Liver (tissue), 3 donors: Measurements from ENCODE around the gene CCN2.

Experiments
- FOXA1 ChIP-seq: IDR thresholded peaks from 2 replicates; pipeline ENCODE4 v1.6.1; 2016; ENCODE audit warnings: antibody characterized with exemption
- RAD21 ChIP-seq, 2 donors: IDR thresholded peaks; 2 replicates each; pipeline ENCODE4 v1.6.1; 2016; ENCODE audit warnings: antibody characterized with exemption in 2 of 2, mild to moderate bottlenecking in 2 of 2
- TAF1 ChIP-seq: conservative IDR thresholded peaks from 2 replicates; pipeline ENCODE4 v1.6.1; 2016; ENCODE audit warnings: antibody characterized with exemption, mild to moderate bottlenecking
- YY1 ChIP-seq: IDR thresholded peaks from 2 replicates; pipeline ENCODE4 v1.6.1; 2016; ENCODE audit warnings: antibody characterized with exemption, mild to moderate bottlenecking
- TF ChIP-seq, protein P1 (sequence below): IDR thresholded peaks from 2 replicates; pipeline ENCODE4 v1.6.1; 2016; ENCODE audit warnings: antibody characterized with exemption
- TF ChIP-seq, protein P2 (sequence below): fragments of 150-350 bp; IDR thresholded peaks from 2 replicates; pipeline ENCODE4 v1.5.1; 2017; ENCODE audit warnings: improper control_type of control experiment, low read depth, low read length; ENCODE audit not compliant: missing input control
- TF ChIP-seq, protein P3 (sequence below): IDR thresholded peaks from 2 replicates; pipeline ENCODE4 v1.6.1; 2016; ENCODE audit warnings: antibody characterized with exemption
- TF ChIP-seq, protein P4 (sequence below): IDR thresholded peaks from 2 replicates; pipeline ENCODE4 v1.6.1; 2016; ENCODE audit warnings: antibody characterized with exemption, mild to moderate bottlenecking
- donor health status: healthy.
- donor health status: healthy.

DNA sequence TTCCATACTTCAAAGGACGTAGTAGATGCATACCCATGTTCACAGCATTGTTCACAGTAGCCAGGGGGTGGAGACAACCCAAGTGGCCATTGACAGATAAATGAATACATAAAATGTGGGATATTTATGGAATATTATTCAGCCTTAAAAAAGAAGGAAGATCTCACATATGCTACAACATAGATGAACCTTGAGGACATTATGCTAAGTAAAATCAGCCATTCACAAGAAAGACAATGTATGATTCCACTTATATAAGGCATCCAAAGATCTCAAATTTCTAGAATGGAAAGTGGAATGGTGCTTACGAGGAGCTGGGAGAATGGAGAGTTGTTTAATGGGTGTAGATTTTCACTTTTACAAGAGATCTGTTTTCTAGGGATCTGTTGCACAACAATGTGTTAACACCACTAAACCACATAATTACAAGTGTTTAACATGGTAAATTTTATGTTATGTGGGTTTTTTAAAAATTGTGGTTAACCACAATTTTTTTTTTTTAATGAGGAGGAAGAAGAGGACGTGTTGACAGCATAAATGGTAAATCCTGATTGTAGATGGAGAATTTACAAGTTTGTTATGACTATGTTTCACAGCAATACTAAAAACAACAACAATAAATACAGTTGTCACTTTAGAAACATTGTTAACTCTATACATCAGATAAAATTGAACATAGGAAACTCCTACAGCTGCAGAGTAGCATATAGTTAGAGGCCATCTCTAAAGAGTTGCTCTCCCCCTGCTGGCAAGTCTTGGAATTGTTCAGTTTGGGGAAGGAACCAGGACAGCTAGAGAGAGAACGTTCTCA lies 41.6 kb downstream of the CCN2 start:
- TF ChIP-seq, protein P1, sequence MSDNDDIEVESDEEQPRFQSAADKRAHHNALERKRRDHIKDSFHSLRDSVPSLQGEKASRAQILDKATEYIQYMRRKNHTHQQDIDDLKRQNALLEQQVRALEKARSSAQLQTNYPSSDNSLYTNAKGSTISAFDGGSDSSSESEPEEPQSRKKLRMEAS, result no peak
- TF ChIP-seq, protein P2, sequence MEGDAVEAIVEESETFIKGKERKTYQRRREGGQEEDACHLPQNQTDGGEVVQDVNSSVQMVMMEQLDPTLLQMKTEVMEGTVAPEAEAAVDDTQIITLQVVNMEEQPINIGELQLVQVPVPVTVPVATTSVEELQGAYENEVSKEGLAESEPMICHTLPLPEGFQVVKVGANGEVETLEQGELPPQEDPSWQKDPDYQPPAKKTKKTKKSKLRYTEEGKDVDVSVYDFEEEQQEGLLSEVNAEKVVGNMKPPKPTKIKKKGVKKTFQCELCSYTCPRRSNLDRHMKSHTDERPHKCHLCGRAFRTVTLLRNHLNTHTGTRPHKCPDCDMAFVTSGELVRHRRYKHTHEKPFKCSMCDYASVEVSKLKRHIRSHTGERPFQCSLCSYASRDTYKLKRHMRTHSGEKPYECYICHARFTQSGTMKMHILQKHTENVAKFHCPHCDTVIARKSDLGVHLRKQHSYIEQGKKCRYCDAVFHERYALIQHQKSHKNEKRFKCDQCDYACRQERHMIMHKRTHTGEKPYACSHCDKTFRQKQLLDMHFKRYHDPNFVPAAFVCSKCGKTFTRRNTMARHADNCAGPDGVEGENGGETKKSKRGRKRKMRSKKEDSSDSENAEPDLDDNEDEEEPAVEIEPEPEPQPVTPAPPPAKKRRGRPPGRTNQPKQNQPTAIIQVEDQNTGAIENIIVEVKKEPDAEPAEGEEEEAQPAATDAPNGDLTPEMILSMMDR, result peak; percentile 86
- TF ChIP-seq FOXA1 (no peak), TAF1 (no peak), YY1 (no peak), RAD21 (IDR thresholded peaks at IDR 0.05) (peak; percentile 91 to 93)
- TF ChIP-seq, protein P3, sequence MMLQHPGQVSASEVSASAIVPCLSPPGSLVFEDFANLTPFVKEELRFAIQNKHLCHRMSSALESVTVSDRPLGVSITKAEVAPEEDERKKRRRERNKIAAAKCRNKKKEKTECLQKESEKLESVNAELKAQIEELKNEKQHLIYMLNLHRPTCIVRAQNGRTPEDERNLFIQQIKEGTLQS, result no peak
- TF ChIP-seq, protein P4, sequence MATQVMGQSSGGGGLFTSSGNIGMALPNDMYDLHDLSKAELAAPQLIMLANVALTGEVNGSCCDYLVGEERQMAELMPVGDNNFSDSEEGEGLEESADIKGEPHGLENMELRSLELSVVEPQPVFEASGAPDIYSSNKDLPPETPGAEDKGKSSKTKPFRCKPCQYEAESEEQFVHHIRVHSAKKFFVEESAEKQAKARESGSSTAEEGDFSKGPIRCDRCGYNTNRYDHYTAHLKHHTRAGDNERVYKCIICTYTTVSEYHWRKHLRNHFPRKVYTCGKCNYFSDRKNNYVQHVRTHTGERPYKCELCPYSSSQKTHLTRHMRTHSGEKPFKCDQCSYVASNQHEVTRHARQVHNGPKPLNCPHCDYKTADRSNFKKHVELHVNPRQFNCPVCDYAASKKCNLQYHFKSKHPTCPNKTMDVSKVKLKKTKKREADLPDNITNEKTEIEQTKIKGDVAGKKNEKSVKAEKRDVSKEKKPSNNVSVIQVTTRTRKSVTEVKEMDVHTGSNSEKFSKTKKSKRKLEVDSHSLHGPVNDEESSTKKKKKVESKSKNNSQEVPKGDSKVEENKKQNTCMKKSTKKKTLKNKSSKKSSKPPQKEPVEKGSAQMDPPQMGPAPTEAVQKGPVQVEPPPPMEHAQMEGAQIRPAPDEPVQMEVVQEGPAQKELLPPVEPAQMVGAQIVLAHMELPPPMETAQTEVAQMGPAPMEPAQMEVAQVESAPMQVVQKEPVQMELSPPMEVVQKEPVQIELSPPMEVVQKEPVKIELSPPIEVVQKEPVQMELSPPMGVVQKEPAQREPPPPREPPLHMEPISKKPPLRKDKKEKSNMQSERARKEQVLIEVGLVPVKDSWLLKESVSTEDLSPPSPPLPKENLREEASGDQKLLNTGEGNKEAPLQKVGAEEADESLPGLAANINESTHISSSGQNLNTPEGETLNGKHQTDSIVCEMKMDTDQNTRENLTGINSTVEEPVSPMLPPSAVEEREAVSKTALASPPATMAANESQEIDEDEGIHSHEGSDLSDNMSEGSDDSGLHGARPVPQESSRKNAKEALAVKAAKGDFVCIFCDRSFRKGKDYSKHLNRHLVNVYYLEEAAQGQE, result no peak
